Stimulated activated naive CD4-positive, alpha-beta T cell (primary cell): ENCODE measurements around the gene KLF12.

ENCODE experiments used
- DNase-seq, 6 experiments: peaks; one replicate each; lab custom pipeline; 2025; lab: John Stamatoyannopoulos, UW

Gene KLF12

DNA sequence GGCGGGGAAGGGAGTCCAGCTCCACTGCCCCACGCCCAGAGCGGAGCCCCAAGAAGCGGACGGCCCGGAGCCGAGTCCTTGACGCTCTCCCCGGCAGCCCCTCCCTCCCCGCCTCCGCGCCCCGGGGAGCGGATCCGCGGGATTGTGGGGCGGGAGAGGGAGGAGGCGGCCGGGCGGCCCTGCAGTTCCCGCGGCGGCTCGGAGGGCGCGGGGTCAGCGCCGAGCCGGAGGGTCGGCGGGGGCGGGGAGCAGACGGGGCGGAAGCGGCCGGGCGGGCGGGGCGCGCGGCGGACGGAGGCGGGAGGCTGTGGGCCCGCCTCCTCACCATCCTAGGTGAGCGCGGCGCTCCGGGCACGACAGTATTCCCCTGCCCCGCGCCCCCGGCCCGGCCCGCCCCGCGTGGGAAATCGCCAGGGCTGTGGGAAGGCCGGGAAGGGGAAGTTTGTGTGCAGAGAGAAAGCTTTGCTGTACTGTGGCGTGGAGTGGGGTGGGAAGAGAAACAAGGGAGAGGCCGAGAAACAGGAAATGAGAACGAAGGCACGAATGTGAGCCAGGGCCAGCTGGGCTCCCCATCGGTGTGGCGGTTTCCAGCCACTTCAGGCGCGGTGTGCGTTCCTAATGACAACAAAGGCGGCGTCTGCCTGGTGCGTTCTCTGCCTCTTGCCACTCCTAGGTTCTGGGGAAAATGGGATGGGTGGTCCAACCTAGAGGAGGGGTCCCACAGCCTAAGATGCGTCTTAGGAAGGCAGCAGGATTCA is 1.3 kb upstream of the KLF12 start:
- DNase-seq = peak; percentile 34 to 74 (median 57)

DNA sequence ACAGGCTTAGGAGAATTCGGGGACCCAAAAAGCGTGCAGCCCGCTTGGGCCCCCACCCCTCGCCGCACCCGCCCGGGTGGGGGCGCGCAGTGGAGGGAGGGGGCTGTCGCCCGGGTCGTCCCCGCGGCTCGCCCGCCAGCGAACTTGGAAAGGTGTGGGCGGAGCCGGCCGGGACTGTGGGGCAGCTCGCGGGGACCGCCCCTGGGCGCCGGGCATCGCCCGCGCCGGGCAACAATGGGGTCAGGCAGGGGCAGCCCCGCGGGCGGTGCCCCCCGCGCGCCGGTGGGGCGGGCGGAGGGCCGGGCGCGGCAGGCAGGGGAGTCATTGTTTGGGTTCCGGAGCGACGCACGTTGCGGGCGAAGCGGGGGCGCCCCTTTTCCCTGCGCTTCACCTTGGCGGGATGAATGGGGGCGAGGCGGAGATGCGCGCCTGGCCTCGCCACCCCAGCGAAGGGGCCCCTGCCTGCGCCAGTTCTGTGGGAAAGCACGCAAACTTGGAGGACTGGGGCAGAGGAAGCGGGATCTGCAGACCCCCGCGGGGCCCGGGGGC is 647 bp upstream of the KLF12 start:
- DNase-seq = peak; percentile 57 to 81 (median 69)

DNA sequence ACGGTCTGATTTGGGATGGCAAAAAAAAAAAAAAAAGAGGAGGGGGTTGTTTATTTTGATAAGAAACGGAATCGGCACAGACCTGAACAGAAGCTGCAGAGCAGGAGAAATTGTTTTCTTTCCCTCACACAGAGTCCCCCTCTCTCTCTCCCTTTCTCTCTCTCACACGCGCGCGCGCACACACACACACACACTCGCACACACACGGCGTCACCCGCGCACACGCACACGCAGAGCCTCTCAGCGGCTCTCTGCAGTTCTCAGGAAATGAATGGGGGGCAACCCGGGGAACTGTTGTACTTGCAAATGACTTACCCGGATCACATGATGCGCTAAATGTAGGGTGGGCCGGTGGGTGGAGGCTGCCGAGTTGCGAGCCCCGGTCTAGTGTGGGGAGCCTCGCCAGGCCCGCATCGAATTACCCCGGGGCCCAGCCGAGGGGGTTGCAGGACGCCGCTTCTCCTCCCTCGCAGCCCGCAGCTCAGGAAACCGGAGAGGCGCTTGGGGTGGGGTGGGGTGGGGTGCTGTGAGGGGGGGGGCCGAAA is 475 bp downstream of the KLF12 start:
- DNase-seq = peak; percentile 86 to 94 (median 91)

DNA sequence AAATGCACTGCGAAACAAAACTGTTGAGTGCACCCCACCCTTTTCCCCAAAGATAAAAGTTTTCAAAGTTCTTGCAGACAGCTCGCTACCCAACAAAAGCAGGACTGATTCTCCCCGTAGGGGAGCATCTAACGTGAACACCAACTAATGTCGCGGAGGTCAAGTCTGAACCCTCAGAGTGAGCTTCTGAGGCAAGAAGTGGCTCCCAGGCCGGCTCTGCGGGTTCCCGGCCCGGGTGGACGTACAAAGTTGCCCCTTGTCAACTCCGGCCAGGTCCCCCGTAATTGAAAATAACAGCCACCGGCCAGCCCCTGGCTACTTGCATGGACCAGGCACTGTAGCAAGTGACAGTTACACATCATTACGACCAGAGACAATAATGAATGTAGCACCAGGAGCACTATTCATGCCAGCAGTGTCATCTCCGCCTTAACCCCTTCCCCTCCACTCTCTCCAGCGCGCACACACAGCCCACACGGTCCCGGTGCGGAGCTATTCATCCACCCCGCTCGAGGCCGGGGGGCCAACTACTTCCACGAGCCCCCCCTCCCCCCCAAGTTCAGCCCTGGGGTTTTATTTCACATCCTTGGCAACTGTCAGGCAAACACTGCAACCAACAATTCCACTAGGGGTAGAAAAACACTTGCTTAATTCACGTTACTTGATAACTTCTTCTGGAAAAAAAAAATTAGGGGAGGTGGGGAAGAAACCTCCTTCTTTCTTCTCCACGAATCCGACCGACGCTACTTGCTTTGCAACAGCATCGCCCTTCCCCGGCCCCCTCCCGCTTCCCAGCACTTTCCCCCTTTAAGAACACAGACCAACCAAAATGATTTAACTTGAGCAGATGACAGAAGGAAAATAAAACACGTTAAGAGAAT is 1.2 kb downstream of the KLF12 start:
- DNase-seq = peak; percentile 42 to 72 (median 57)

DNA sequence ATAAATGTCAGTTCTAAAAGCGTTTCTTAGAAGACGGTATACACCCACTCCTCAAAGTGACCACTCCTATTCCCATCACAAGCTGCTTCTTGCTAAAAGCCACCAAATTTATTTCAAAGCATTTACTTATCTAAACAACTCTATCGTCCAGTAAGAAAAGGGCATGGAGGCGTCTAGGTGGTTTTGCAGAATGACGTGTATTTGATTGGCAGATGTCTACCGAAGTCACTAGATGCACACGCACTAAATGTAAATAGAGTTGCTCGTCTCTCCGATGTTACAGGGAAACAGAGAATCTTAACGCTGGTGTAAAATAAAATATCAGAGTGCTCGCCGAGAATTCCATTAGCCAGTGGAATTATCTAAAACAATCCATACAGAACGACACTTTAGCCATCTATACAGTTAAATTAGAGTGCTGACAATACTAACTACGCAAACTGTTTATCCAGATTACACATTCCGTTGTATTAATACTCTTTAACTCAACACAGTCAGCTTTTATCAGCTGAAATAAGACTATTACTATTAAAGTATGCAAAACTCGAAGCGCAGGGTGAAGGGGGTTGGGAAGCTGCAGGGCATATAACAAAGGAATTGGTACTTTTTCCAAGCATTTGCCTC is 1.9 kb downstream of the KLF12 start:
- DNase-seq = peak in 5 of 6 experiments; percentile 2 to 56 (median 42)

DNA sequence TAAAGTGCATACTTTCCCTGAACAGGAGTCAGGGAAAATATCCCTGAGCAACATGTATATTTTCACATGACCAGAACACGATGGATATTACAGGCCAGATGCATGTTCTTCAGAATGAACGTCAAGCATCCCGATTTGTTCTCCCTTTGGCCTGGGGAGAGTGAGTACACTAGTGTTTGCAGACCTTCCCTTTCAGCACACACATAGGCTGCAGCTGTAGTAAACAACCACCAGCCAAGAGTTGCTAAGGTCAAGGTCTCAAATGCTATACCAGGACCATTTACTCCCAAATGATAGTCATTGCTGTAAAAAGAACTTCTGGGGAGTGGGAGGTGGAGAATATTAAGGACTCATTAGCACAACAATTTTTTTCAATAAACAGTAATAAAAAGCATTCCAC is 3.0 kb downstream of the KLF12 start:
- DNase-seq = no peak

DNA sequence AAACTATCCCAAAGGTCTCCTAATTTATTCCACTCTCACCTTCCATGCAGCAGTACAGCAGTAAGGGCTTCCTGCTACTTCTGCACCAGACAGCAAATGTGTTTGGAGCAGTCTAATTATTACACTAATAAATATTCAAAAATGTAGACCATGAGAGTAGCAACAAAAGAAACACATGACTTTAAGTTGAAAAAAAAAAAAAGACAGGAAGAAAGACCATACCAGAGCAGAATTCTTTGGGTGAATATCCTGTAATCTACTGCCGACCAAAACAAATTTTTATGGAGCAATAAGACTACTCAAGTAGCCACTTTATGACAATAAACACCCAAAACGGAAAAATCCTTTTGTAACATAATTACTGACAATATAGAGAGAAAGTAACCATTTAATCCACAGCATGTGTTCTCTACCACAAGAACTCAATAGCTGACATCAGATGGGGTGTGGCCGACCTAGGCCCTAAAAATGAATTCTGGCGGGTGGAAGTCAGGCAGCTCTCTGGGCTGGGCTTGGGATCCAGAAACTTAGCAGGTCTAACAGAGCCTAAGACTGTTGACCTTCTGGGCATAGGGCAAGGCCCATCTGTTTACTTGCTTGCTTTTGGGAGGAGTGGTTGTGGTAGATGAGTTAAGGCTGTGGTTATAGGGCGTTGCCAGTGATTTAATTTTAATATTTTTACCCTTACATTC is 4.6 kb downstream of the KLF12 start:
- DNase-seq = peak in 2 of 6 experiments; percentile 5 to 15

DNA sequence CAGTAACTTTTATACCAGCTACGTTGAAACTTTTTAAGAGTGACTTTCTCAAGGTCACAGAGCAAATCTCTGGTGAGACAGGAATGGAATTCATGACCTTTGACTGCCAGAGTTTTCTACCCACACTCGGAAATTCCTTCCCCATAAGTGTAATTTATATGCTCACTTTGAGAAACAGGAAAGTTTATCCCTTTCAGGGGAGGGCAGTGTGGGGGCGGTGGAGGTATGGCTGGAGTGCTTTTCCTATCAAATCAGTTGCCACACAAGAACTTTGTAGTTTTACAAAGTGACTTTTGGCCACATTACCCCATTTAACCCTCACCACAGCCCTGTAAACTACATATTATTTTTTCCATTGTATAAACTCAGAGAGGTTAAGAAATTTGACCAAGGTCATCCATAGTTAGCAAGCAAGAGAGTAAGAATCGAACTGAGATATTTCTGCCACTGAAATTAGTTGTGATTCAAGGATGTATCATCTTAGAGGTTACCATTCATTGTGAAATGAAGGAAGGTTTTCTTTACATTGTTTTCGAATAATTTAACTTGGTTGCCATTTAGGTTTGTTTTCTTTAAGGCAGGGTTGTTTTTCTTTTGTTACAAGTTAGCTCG is 5.9 kb downstream of the KLF12 start:
- DNase-seq = no peak

DNA sequence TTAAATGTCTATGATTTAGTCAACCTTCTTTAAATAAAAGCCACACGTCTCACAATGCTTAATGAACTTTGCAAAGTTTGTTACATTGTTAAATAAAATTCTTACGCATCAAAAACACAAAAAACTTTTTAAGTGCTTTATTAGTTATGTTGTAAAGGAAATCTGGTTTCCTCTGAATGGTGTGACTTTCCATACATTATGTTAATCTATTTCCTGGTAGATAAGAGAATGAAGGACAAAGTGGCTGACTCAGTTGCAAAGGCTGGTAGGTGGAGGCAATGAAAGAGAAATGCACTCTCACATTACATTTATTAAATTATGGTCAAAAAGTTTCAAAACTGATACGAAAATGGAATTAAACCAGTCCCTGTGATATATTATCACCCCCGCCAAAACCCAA is 15.9 kb downstream of the KLF12 start:
- no peak for DNase-seq

DNA sequence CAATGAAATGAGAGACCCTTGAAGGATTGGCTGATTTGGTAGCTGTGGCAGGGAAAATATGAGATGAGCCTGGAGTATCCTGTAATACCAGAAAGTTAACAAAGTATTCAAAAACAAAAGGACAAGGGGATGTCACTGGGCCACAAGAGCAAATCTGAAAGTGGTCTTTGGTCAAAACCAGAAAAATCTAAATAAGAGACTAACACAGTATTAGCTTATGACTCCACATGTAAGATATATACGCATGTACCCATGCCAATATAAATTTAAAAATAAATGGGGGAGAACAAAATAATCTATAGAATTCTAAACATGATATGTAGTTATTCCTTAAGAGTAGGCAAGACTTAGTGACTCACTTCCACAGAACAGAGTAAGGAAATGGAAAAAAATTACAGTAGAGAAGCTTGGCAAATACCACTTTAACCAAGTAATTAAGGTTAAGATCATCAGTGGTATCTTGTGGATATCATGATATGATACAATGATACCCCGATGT is 16.9 kb downstream of the KLF12 start:
- no peak for DNase-seq

DNA sequence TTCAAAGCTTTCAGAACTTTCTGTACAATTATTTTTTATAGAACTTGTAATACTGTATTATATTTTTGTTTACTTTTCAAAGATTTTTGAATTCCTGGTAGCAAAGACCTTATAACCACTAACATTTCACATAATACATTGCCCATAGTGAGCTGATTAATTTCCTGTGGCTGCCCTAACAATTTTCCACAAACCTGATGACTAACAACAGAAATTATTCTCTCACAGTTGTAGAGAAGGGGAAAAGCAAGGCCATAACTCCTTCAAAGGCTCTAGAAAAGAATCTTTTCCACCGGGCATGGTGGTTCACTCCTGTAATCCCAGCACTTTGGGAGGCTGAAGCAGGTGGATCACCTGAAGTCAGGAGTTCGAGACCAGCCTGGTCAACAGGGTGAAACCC is 19.1 kb downstream of the KLF12 start:
- DNase-seq = no peak

DNA sequence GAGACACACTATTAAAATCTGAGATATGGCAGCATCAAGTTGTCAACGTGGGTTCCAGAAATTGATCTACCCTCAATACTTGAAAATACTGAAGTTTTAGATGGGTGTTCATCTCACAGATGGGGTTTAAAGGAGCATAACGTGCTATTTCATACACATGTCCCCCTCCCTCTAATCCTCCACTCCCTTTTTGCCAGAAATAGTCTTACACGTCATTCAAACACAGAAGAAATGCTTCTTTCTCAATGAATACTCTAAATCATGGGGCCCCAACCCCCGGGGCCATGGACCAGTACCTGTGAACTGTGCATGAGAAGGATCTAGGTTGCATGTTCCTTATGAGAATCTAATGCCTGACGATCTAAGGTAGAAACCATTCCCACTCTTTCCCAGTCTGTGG is 19.6 kb downstream of the KLF12 start:
- no peak for DNase-seq

DNA sequence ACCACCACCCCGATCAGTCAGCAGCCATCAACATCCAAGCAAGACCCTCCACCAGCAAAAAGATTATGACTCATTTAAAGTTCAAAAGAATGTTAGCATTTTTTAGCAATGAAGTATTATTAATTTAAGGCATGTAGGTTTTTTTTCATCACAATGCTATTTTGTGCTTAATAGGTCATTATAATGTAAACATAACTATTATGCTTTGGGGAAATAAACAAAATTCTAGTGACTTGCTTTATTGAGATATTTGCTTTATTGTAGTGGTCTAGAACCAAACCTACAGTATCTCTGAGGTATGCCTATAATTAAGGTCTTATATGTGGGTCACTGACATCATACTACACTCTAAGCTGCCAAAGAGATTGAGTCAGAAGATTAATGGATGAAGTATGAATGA is 20.0 kb downstream of the KLF12 start:
- DNase-seq = no peak

DNA sequence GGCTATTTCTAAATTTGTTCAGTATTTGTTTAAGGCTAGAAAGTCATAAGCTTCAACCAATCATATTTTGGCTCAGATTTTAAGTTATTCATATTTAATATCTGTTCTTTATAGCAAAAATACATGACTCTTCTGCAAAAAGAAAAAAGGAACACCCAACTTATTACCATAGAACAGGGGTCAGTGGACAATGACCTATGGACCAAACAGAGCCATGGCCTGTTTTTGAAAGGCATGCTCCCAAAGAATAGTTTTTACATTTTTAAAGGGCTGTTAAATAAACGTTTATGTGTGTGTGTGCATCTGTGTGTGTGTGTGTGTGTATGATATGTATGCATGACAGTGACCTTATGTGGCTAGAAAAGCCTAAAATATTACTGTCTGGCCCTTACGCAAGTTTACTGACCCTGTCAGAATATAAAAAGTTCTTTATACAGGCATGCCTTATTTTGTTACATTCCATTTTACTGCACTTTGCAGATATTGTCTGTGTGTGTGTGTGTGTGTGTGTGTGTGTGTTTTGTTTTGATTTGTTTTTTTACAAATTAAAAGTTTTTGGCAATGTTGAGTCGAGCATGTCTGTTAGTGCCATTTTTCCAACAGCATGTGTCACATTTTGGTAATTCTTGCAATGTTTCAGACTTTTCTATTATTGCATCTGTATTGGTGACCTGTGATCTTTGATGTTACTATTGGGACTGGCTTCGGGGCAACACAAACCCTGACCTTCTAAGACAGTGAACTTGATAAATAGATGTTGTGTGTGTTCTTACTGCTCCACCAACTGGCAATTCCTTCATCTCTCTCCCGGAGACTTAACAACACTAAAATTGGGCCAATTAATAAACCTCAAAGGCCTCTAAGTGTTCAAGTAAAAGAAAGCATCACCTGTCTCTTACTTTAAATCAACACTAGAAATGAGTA is 22.0 kb downstream of the KLF12 start:
- no peak for DNase-seq

DNA sequence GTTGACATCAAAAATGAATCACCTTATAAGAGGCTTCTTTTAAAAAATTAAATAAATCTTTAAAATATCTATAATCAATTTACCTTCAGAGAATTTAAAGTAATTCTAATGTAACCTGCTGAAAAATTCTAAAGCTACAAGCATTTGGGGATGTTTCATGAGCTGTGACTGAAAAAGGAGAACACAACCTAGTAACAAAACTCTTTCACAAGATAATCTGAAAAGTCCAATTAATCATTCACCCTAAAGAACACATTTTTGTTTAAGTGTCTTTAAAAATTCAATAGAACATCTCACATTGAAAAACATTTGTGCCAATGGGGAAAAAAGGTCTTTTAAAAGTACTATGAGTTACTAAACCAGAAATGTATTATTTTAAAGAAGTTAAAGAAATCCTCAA is 22.8 kb downstream of the KLF12 start:
- no peak for DNase-seq

DNA sequence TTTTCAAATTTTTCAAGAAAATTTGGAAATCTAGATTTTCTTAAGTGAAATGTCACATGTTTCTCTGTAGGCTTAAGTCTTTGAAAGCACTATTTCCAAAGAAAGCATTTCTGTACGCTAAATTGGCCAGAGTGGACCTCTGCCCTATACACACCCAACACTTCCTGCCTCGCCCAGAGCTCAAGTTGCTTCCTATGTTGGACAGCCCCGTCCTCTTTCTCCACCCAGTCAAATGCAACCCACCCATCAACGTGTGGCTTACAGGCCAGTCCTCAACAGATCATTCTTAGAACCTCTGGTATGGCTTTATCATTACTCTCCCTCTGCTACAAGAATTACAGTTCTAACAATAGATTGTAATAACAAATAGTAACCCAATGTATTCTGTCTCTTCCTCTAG is 24.2 kb downstream of the KLF12 start:
- DNase-seq = no peak

DNA sequence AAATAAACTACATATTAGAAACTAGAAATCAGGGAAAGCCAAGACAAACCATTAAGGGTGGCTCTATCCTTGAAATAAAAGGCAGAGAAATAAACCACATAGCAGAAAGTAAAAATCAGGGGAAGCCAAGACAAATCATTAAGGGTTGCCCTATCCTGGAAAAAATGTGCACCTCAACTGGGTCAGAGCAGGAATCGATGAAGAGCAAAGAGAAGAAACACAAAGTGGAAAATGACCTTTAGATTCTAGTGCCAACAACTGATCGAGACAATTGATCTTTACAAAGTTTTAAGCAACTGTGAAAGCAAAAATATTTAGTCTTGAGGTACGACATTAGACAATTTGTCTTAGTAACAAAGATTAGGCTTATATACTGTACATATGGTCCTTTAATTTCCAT is 26.6 kb downstream of the KLF12 start:
- no peak for DNase-seq

DNA sequence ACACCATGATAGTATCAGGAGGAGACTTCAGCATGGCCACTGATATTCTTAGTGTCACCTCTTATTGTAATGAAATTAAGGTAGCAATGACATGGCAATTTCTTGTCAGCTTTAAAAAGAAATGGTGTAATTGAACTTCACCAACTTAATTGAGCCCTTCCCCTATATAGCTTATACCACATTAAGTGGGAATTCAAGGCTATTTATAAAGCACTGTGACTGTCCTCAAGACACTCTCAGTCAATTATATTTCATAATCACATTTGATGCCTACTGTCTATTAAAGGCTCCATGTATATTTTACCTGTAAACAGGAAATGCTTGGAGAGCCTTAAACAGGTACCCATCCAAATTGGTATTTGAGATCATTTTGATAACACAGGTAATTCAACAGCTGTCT is 28.3 kb downstream of the KLF12 start:
- DNase-seq = no peak

DNA sequence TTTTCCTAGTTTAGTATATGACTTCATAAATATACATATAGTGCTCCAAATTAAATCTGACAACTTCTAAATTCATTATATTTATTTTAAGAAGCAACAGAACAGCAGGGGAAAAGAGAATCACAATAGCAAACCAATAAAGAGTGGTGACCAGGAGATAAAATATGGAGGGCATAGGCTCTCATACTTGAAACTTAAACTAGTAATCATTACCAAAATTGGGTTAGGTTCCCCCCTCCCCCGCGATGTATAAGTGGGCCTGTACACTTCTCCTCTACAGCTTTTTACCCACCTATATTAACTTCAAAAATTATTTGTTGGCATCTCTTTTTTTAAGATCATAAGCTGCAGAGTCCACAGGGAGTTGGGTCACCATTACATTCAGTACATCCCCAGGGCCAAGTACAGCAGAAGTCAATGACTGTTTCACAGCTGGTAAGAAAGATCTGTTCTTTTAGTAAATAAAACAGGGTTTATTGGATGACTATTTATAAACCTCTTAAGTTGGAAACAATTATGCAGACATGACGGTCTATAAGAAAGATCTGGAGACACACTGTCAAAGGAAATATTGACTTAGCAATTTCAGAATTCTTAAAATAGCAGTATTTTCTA is 29.4 kb downstream of the KLF12 start:
- DNase-seq = no peak
